Common myeloid progenitor, CD34-positive (primary cell): ENCODE results near the gene RPL39L. TPM values are rescaled to one million over a fixed set of nuclear protein-coding genes. Genes with fewer than 3 reads are reported as not detected.

Experiments used
- CTCF ChIA-PET: fragments of 350-600 bp; sonication (Branson Sonifier 250); formaldehyde crosslinking; loops from one replicate; lab custom pipeline; 2021; ENCODE audit warnings: antibody characterized with exemption; lab: Charles Lee
- POLR2A ChIA-PET: fragments of 350-600 bp; sonication (Branson Sonifier 250); formaldehyde crosslinking; loops from one replicate; lab custom pipeline; 2021; ENCODE audit warnings: antibody characterized with exemption; lab: Charles Lee
- DNase-seq, 3 donors: peaks; one replicate each; pipeline versions ENCODE4 v3.0.0 to v3.0.0-alpha.2; 2013
- H3K27ac ChIP-seq, 2 experiments: 1 replicate in 1 of 2; 2 replicates in 1 of 2; pipeline ENCODE4 v1.7.0; 2013; ENCODE audit warnings: inconsistent platforms in 2 of 2, low read length in 2 of 2, mild to moderate bottlenecking in 2 of 2, low read depth in 1 of 2, moderate library complexity in 1 of 2; ENCODE audit not compliant: severe bottlenecking in 2 of 2, insufficient read depth in 1 of 2, poor library complexity in 1 of 2
- H3K27me3 ChIP-seq, 5 experiments: replicated peaks in 2 of 5; 1 replicate in 3 of 5; 2 replicates in 2 of 5; pipeline versions ENCODE4 v1.6.1 to v1.7.0; 2013; ENCODE audit warnings: low read length in 4 of 5, mild to moderate bottlenecking in 2 of 5, moderate library complexity in 2 of 5, inconsistent platforms in 1 of 5; ENCODE audit not compliant: insufficient read depth in 5 of 5, control insufficient read depth in 4 of 5
- H3K36me3 ChIP-seq, 4 experiments: 1 replicate in 2 of 4; 2 replicates in 2 of 4; pipeline versions ENCODE4 v1.6.1 to v1.7.0; 2013; ENCODE audit warnings: low read length in 3 of 4, control low read depth in 1 of 4, mild to moderate bottlenecking in 1 of 4; ENCODE audit not compliant: control insufficient read depth in 4 of 4, insufficient read depth in 4 of 4
- H3K4me1 ChIP-seq, 4 experiments: 1 replicate in 3 of 4; 2 replicates in 1 of 4; pipeline versions ENCODE4 v1.6.1 to v1.7.1; 2013; ENCODE audit warnings: low read length in 3 of 4, mild to moderate bottlenecking in 3 of 4, control low read depth in 1 of 4, inconsistent platforms in 1 of 4, moderate library complexity in 1 of 4; ENCODE audit not compliant: control insufficient read depth in 4 of 4, insufficient read depth in 4 of 4; ENCODE audit errors: control extremely low read depth in 1 of 4
- H3K4me3 ChIP-seq, 7 experiments: 1 replicate in 4 of 7; 2 replicates in 3 of 7; pipeline versions ENCODE4 v1.5.1 to v1.7.0; 2013; ENCODE audit warnings: mild to moderate bottlenecking in 7 of 7, low read length in 6 of 7, moderate library complexity in 6 of 7, inconsistent platforms in 2 of 7, low read depth in 2 of 7, control low read depth in 1 of 7; ENCODE audit not compliant: insufficient read depth in 4 of 7, control insufficient read depth in 1 of 7; ENCODE audit errors: extremely low read depth in 1 of 7
- H3K9me3 ChIP-seq, 5 experiments: 1 replicate in 4 of 5; 2 replicates in 1 of 5; pipeline versions ENCODE4 v1.6.1 to v1.7.1; 2013; ENCODE audit warnings: low read length in 4 of 5, mild to moderate bottlenecking in 2 of 5, inconsistent platforms in 1 of 5, low read depth in 1 of 5, moderate library complexity in 1 of 5; ENCODE audit not compliant: control insufficient read depth in 4 of 5, insufficient read depth in 2 of 5; ENCODE audit errors: control extremely low read depth in 1 of 5
- WGBS: methylation state at CpG from one replicate; pipeline ENCODE4 v1.1.5; 2013; ENCODE audit not compliant: insufficient coverage; 5-methylcytosine and 5-hydroxymethylcytosine counted together
- polyA plus RNA-seq: library from polyadenylated mRNA; unstranded; fragments of 120-200 nt; gene quantifications from one replicate; pipeline ENCODE4 v1.2.1, GENCODE V29; 2013

RPL39L gene
- polyA plus RNA-seq, result 8.2 TPM

DNA sequence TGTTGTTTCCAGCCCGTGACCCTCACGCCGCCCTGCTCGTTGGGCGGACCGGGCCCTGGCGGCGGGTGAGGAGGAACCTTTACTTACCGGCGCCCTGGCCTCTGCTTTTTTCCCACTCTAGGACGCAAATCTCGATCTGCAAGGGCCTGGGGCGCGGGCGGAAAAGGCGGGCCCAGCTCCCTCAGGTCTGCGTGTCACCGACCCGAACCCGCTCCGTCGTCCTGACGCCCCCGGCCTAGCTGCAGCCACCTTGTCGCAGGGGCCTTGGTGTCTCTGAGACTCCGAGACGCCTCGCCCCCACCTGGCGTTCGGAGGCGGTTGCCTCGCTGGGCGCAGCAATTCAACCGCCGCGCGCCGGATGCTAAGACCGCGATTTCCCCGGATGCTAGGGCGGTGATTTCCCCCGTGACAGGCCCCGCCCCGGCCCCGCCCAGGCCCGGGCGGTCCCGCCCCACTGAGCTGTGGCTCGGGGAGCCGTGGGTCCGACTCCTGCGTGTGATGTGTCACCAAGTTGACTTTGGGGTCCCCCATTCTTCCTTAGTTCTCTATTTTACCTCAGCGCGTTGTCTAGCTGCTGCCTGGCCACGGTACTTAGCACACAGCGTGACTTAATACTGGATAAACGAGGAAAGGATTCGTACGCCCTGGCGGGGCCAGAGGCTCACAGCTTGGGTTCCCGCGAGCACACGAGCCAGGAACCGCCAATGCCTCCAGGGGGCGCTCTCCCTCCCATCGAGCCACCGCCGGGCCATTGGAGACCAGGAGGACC, at the start of gene RPL39L:
Gene RPL39L (minus strand): TSS at position 371 of the 769 bp plus-strand sequence. CDS start 18,196 bp downstream, outside the sequence.
- no peaks in the 10 kb centered on the region for H3K36me3 ChIP-seq
- no peaks in the 10 kb centered on the region for H3K27me3 ChIP-seq
- H3K4me1 ChIP-seq, result peaks cover 0 to 6% (median 4%) of the 10 kb centered on the region in 4 experiments
- 7% methylated on average over 58 of the region's 69 CpGs for WGBS
- peak within 1 kb of the TSS; percentile 40 to 75 (median 68) for H3K4me3 ChIP-seq
- CTCF ChIA-PET, result interaction anchor here (0.7 to 7.2 kb wide), 16 partner anchors 8 to 289 kb away, joined by 3 to 45 read pairs (median 6); no protein-coding TSS in a partner anchor
- POLR2A ChIA-PET, result interaction anchor here (0.8 kb wide), 1 partner anchor 1202 kb away, joined by 3 read pairs; the partner anchor contains the start of gene TRA2B
- peak within 1 kb of the TSS in 1 of 2 experiments; percentile 58 for H3K27ac ChIP-seq
- H3K9me3 ChIP-seq, result peaks cover 2 to 12% (median 5%) of the 10 kb centered on the region in 5 experiments
- peak; percentile 86 to 97 (median 95) for DNase-seq

DNA sequence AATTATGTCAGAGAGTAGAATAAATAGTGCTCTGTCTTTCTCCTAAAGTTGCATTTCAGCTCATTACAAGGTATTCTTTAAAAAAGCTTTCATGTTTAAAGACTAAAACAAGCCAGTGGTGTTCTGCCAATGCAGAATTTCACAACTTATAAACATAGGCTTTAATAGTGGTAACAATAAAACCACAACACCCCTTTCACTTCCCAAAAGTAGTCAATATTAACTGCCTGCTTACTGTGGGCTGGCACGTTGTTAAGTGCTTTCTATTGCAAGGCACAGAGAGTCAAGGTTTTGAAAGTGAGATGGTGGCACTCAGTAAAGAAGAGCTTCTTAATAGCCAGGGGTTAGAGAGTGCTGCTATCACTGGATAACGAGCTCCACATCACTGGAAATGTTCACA, 49.6 kb upstream of the RPL39L start:
- POLR2A ChIA-PET, result no interaction called here
- CTCF ChIA-PET, result interaction anchor here (0.6 to 1.3 kb wide), 2 partner anchors 82 to 95 kb away, joined by 3 read pairs; no protein-coding TSS in a partner anchor
- H3K4me1 ChIP-seq, result peaks cover 0 to 8% (median 1%) of the 10 kb centered on the region in 4 experiments
- H3K36me3 ChIP-seq, result no peaks in the 10 kb centered on the region
- DNase-seq, result peak; percentile 22 to 70 (median 70)
- no peaks in the 10 kb centered on the region for H3K9me3 ChIP-seq
- H3K4me3 ChIP-seq, result no peak overlapping the region
- no peak overlapping the region for H3K27ac ChIP-seq
- H3K27me3 ChIP-seq, result peaks cover 0 to 3% (median 2%) of the 10 kb centered on the region in 5 experiments
- 38% methylated on average over 2 of the region's 2 CpGs for WGBS

DNA sequence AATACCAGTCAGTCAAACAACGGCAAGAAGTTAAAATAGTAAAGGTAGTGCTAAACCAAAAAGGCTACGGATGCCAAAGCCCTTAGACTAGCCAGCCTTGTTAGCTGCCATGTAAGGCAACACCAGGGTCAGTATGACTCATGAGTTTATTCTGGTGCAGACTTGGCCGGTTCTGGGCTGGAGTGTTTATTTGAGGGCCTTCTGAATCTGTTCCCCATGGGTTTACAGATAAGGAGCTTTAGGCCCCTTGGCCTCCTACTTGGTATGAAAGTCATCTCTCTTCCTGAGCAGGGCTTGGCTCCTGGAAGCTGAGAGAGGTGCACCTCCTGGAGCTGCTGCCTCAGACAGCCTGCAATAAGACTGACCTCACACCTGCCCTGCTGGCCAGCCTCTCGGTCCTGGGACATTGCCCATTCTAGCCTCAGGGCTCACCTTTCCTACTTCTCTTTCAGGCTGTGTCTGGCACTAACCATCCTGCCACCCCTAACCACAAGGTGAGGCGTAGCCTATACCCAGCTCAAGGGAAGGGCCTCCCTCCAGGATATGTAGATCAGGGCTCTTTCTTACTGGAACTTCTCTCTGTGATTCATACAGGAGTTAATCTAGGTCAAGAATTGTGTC, 47.6 kb upstream of the RPL39L start:
- Histone ChIP-seq H3K4me1 (peaks cover 0 to 8% (median 1%) of the 10 kb centered on the region in 4 experiments), H3K27ac (no peak overlapping the region), H3K4me3 (no peak overlapping the region), H3K27me3 (peaks cover 0 to 3% (median 2%) of the 10 kb centered on the region in 5 experiments), H3K36me3 (no peaks in the 10 kb centered on the region), H3K9me3 (no peaks in the 10 kb centered on the region)
- ChIA-PET CTCF (no interaction called here), POLR2A (no interaction called here)
- DNase-seq, result peak in 1 of 3 donors; percentile 11
- WGBS, result 93% methylated on average over 4 of the region's 5 CpGs

DNA sequence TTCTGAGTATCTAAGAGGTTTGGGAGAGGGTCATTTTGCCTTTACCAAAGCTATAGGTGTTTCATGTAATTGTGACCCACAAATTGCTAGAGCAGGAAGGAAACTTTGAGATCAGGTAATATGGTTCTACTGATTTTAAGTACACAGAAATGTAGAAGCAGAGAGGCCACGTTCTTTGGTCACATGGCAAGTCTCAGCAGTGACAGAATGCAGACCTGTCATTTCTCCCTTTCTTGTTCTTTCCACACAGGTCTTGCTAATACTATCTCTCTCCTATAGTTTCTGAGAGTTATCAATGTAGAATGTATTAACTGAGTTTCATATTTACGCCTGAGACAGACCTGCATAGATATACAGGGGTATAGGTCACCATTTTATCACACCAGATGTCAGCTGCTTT, 47.1 kb upstream of the RPL39L start:
- POLR2A ChIA-PET, result interaction anchor here (0.7 kb wide), 1 partner anchor 1685 kb away, joined by 3 read pairs; no protein-coding TSS in a partner anchor
- WGBS, result 100% methylated on average over 1 of the region's 2 CpGs
- CTCF ChIA-PET, result no interaction called here
- peaks cover 0 to 3% (median 2%) of the 10 kb centered on the region in 5 experiments for H3K27me3 ChIP-seq
- peaks cover 0 to 8% (median 1%) of the 10 kb centered on the region in 4 experiments for H3K4me1 ChIP-seq
- no peaks in the 10 kb centered on the region for H3K36me3 ChIP-seq
- H3K9me3 ChIP-seq, result no peaks in the 10 kb centered on the region
- DNase-seq, result no peak
- H3K4me3 ChIP-seq, result no peak overlapping the region
- H3K27ac ChIP-seq, result no peak overlapping the region

DNA sequence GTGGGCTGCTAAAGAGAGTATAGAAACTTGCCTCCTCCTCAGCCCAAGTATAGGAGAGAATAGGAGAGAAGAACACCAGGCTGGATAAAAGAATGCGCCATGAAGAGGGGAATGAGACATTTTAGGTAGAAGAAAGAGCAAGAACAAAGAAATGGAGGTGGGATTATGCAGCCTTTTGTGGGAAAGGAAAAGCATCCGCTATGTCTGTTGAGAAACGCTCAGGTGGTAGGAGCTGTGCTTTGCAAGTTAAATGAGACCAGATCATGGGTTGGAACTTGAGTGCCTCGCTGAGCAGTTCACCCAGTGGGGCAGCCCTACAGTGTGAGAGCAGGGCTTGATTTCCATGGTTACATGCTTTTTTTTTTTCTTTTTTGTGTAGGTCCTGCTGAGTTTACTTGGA, 46.5 kb upstream of the RPL39L start:
- no peaks in the 10 kb centered on the region for H3K36me3 ChIP-seq
- 93% methylated on average over 4 of the region's 4 CpGs for WGBS
- H3K27me3 ChIP-seq, result peaks cover 0 to 3% (median 0%) of the 10 kb centered on the region in 5 experiments
- no peak overlapping the region for H3K27ac ChIP-seq
- ChIA-PET POLR2A (interaction anchor here (0.7 kb wide), 1 partner anchor 1684 kb away, joined by 3 read pairs; no protein-coding TSS in a partner anchor), CTCF (no interaction called here)
- no peak for DNase-seq
- H3K4me3 ChIP-seq, result no peak overlapping the region
- H3K4me1 ChIP-seq, result peaks cover 0 to 8% (median 1%) of the 10 kb centered on the region in 4 experiments
- H3K9me3 ChIP-seq, result no peaks in the 10 kb centered on the region

- CTCF ChIA-PET, result no interaction called here
- Histone ChIP-seq H3K27ac (no peak overlapping the region), H3K36me3 (no peaks in the 10 kb centered on the region), H3K27me3 (peaks cover 0 to 3% (median 0%) of the 10 kb centered on the region in 5 experiments), H3K9me3 (no peaks in the 10 kb centered on the region), H3K4me1 (peaks cover 0 to 4% (median 0%) of the 10 kb centered on the region in 4 experiments), H3K4me3 (no peak overlapping the region)
- POLR2A ChIA-PET, result interaction anchor here (0.8 kb wide), 1 partner anchor 49 kb away, joined by 4 read pairs; no protein-coding TSS in a partner anchor
- 94% methylated on average over 3 of the region's 6 CpGs for WGBS
- no peak for DNase-seq
Measured at GRCh38 chr3:187183903-187184302, 44.6 kb upstream of the RPL39L start.
